GM12873 (cell line): ENCODE measurements around the gene SYNE1.

Experiments
- TF ChIP-seq, protein P1 (sequence below): IDR thresholded peaks from 2 replicates; pipeline ENCODE4 v1.5.1; 2012; ENCODE audit warnings: low read depth, mild to moderate bottlenecking, moderate library complexity, low read length, control low read depth; ENCODE audit not compliant: insufficient read depth; ENCODE audit errors: missing control alignments

SYNE1 gene

DNA sequence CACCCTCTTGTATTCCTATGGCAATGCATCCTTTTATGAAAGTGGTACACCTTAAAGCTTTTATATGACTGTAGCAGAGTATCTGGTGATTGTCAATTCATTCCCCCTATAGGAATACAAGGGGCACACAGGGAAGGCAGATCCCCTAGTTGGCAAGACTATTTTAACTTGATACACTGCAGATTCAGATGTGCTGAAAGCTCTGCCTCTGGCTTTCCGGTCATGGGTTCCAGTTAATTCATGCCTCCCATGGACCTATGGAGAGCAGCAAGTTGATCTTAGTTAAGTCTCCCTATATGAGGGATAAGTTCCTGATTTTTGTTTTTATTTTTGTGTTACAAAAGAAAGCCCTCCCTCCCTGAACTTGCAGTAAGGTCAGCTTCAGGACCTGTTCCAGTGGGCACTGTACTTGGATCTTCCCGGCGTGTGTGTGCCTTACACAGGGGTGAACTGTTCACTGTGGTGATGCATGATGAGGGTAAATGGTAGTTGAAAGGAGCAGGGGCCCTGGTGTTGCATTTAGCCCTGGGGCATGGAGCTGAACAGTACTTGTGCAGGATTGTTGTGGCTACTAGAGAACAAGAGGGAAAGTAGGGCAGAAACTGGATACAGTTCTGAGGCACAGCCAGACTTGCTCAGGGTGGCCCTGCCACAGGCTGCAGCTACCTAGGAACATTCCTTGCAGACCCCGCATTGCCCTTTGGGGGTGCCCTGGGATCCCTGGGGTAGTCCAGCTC lies 537.5 kb downstream of the SYNE1 start:
- TF ChIP-seq, protein P1, sequence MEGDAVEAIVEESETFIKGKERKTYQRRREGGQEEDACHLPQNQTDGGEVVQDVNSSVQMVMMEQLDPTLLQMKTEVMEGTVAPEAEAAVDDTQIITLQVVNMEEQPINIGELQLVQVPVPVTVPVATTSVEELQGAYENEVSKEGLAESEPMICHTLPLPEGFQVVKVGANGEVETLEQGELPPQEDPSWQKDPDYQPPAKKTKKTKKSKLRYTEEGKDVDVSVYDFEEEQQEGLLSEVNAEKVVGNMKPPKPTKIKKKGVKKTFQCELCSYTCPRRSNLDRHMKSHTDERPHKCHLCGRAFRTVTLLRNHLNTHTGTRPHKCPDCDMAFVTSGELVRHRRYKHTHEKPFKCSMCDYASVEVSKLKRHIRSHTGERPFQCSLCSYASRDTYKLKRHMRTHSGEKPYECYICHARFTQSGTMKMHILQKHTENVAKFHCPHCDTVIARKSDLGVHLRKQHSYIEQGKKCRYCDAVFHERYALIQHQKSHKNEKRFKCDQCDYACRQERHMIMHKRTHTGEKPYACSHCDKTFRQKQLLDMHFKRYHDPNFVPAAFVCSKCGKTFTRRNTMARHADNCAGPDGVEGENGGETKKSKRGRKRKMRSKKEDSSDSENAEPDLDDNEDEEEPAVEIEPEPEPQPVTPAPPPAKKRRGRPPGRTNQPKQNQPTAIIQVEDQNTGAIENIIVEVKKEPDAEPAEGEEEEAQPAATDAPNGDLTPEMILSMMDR: no peak

DNA sequence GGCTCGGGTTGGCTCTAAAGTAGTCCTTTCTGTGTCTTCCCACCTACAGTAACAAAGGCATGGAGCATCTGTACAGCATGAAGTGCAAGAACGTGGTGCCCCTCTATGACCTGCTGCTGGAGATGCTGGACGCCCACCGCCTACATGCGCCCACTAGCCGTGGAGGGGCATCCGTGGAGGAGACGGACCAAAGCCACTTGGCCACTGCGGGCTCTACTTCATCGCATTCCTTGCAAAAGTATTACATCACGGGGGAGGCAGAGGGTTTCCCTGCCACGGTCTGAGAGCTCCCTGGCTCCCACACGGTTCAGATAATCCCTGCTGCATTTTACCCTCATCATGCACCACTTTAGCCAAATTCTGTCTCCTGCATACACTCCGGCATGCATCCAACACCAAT lies 538.5 kb downstream of the SYNE1 start:
- TF ChIP-seq, protein P1: no peak

DNA sequence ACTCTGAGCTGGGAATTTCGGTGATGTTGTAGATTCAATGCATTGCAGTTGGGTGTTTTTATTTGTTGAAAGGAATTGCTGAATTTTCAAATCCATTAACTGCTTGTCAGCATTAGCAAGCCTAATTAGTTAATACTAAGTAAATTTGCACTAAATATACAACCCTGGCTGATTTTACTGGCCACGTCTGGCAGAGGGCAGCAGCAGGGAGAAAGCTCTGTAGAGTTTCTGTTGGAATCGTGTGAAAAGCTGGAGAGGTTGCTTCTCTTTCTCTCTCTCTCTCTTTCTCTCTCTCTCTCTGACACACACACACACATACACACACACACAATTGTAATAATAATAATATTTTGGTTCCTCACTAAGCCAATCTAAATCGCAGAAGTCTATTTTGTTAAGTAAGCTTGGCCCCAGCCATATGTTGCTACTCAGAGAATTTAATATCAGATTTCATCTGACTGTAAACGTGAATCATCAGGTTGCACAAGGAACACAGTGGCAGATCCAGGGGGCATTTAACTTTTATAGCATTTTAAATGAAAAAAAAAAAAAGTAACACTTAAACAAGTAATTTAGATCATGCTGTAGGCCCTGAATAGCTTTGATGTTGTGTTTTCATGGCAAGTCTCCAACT lies 540.2 kb downstream of the SYNE1 start:
- TF ChIP-seq, protein P1: no peak

DNA sequence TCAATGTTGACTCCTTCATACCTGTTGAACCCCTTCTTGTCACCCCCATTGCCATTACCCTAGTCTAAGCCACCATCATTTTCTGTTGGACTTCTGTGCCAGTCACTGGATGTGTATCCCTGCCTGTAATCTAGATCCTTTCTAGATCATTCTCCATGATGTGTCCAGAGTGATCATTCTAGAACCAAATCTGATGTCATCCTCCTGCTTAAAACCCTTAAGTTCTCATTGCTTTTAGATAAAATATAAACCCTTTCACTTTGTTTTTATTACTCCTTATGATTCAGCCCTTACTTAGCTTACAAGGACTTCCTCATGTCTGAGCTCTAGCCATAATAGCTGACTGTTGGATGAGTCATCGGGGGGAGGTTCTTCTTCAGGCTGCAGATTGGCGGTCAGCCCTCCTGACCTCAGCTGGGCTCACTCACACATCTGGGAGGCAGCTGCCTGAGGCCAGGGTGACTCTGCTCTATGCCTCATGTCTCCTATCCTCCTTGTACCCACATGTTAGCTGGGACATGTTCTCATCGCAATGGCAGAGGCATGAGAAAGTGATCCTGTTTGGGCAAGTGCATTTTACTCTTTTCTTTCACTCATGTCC lies 542.1 kb downstream of the SYNE1 start:
- TF ChIP-seq, protein P1: no peak

DNA sequence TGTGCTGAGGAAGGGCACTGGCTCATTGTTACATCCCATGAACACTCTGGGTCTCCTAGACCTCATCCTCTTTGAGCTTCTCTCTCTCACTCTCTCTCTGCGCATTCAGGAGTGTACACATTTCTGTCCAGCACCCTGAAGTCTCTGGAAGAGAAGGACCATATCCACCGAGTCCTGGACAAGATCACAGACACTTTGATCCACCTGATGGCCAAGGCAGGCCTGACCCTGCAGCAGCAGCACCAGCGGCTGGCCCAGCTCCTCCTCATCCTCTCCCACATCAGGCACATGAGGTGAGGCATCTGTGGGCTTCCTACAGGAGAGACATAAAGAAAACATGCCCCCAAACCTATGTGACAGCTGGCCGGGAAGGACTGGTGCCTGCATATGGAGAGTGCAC lies 542.9 kb downstream of the SYNE1 start:
- TF ChIP-seq, protein P1: no peak

DNA sequence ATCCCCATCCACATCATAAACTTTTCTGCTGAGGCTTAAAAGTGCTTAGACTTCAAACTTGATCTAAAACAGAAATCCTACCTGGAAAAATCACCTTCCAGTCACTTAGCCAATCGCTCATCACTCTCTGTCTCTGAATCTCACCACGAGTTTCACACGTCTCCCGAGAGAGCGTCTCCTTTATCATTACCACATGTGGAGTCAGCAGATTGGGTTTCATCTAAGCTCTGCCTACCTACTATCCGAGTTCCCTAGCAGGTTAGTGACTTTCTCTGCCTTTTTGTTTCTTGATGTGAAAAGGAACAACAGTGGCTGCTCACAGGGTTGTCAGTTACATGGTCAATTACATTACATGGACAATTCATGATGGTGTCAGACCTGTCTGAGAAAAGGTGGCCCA lies 543.5 kb downstream of the SYNE1 start:
- TF ChIP-seq, protein P1: no peak

DNA sequence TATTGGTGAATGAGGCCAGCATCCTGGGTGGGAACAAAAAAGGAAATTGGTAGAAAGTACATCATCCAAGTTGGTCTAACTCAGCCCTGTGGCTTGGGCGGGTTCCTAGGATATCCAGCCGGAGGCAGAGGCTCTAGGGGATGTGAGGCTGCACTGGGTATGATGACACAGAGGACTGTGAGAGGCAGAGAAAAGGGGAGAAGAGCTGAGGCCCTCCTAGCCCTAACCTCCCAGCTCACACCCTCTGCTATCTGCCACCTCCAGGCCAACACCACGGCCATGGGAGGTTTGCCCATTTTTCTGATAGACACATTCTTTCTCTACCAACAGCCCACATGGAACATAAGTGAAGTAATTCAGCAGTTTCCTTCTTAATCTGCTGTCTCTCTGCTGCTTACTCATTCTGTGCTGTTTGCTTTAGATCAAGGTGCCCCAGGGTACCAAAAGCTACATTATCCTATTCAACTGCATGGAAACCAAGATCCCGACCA lies 545.3 kb downstream of the SYNE1 start:
- TF ChIP-seq, protein P1: no peak
